Activated naive CD8-positive, alpha-beta T cell (primary cell): Measurements from ENCODE around the gene PCBD2.
"Not testable (repeated sequence)": the region's sequence is repeated elsewhere in the genome, so short reads cannot be mapped to it uniquely, and the experiment has no call there.

Experiments used
- H3K27ac Mint-ChIP-seq: one replicate; pipeline ENCODE4 v1.8.0; 2021; ENCODE audit warnings: mixed read lengths
- H3K27me3 Mint-ChIP-seq: one replicate; pipeline ENCODE4 v1.8.0; 2021; ENCODE audit warnings: mixed read lengths
- H3K36me3 Mint-ChIP-seq: one replicate; pipeline ENCODE4 v1.8.0; 2021; ENCODE audit warnings: mixed read lengths
- H3K4me1 Mint-ChIP-seq: one replicate; pipeline ENCODE4 v1.8.0; 2021; ENCODE audit warnings: low read depth, mixed read lengths
- H3K4me3 Mint-ChIP-seq: one replicate; pipeline ENCODE4 v1.8.0; 2021; ENCODE audit warnings: mild to moderate bottlenecking, mixed read lengths
- H3K9me3 Mint-ChIP-seq: one replicate; pipeline ENCODE4 v1.8.0; 2021; ENCODE audit warnings: low read depth, mixed read lengths

Gene PCBD2

DNA sequence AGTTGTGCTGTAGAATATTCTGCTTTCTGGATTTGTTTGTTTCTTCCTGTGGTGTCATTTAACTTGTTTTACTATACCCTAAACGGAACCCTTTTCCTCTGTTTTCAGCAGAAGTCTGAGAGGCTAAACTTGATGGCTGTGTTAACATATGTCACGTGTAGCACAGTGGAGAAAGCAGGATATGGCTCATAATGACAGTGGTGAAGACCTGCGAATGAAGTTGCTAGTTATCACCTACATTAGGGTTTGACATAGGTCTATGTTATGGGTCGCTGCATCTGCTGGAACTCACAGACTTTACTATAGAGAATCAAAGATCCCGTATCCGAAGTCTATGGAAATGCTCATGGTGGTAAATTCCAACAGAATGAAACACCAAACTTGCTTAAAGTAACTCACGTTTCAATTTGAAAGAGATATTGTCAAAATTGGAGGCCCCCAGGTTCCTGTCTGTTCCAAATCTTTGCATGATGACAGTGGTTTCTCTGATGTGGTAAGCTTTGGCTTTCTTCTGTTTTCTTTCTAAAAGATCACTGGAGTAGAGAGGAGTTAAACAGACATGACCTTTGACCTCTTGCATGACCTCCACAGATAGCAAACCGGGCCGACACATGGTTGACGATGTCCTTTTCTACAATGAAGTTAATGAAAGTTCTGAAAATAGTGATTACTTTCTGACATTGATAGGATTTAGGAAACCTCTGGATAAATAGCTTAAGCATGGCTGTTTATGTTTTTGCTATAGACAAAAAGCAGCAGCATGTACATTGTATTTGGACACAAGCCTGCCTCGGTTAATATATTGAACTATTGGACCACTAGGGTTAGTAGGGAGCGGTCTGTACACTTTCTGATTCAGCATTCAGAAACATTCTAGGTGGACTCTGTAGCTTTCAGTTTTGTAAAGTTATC lies 59.7 kb downstream of the PCBD2 start:
- Mint-ChIP-seq H3K27me3 (no peaks in the 10 kb centered on the region), H3K9me3 (no peaks in the 10 kb centered on the region), H3K4me1 (peaks cover 26% of the 10 kb centered on the region), H3K4me3 (peak overlapping the region; percentile 55), H3K36me3 (peaks cover 19% of the 10 kb centered on the region), H3K27ac (peak overlapping the region; percentile 85)

DNA sequence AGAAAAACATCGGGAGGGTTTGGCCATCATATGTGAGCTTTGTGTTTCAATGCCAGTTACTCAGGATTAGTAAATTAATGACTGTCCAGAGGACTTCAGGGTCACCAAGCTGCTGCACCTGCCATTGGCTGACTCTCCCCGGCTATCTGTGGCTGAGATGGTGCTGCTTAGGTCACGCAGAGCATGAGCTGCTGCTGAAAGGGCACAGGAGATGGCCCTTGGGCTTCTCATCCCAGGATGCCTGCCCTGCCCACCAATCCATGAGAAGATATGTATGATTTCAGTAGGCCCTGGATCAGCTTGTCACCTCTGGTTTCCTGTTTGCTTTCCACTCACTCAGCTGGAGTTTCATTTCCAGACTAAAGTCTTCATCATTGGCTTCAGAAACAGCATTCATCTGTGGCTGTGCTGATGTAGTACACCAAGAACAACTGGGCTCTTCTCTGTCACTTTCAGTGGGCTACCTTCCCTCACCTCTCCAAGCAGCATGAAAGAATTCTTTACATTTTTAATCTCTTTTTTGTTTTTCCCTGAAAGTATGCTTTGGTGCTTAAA lies 60.4 kb downstream of the PCBD2 start:
- Mint-ChIP-seq H3K4me1 (peaks cover 26% of the 10 kb centered on the region), H3K27ac (peak overlapping the region; percentile 85), H3K4me3 (no peak overlapping the region), H3K36me3 (peaks cover 17% of the 10 kb centered on the region), H3K27me3 (no peaks in the 10 kb centered on the region), H3K9me3 (no peaks in the 10 kb centered on the region)

DNA sequence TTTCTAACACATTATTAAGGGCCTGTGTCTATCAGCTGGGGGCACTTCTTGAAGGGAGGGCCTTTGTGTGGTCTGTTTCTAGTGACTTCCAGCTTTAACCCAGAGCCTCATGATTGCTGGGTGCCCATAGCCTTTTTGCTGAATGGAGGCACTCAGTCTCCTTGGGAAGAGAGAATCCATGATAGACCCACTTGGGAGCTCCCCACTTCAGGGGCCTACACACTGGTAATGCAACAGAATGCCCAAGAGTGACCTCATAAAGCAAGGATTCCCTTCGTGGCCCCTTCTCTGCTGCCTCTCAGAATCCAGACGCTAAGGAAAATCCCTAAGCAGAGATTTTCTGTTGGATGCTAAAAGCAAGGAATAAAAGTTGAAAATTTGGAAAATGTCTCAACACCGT lies 62.7 kb downstream of the PCBD2 start, which contains the start of gene CATSPER3:
CATSPER3 (plus strand) TSS at position 301 of the 400 bp plus-strand sequence; CDS start at position 386, 85 bp downstream.
- H3K4me3 Mint-ChIP-seq = no peak within 1 kb of the TSS
- H3K4me1 Mint-ChIP-seq = peaks cover 26% of the 10 kb centered on the region
- no peak within 1 kb of the TSS for H3K27ac Mint-ChIP-seq
- peaks cover 19% of the 10 kb centered on the region for H3K36me3 Mint-ChIP-seq
- no peaks in the 10 kb centered on the region for H3K27me3 Mint-ChIP-seq
- no peaks in the 10 kb centered on the region for H3K9me3 Mint-ChIP-seq

DNA sequence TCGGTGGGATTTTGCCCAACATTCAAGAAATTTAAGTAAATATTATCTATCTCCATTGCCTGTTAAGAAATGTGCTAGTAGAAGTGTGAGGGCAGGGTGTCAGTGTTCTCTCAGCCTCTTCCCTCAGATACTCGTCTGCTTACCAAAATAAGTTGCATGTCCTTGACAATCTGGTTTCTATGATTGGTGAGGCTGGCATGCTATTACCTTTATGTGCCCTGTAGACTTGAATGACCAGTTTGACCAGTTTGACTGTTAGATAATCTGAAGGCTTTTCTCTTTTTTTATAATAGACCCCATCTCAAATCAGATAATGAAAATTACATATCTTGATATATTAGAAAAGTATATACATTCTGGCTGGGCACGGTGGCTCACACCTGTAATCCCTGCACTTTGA lies 63.1 kb downstream of the PCBD2 start:
- Mint-ChIP-seq H3K4me3 (no peak overlapping the region), H3K4me1 (peaks cover 25% of the 10 kb centered on the region), H3K27ac (no peak overlapping the region), H3K36me3 (peaks cover 19% of the 10 kb centered on the region), H3K9me3 (no peaks in the 10 kb centered on the region), H3K27me3 (no peaks in the 10 kb centered on the region)

DNA sequence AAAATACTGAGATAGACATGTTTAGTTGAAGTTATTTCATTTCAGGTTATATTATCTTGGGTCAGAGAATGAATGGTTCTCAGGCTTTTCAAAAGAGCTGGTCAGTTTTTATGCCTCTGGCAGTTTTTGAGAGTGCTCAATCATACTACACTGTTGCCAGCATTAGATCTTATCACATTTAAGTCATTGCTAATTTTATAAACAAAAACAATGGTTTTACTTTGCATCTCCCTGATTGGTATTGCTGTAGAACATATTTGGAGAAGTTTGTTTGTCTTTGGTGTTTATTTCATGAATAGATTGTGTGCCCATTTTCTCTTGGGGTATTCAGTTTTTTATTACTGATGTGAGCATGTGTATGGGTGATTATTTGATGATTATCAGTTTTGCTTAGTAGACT lies 64.2 kb downstream of the PCBD2 start:
- Mint-ChIP-seq H3K9me3 (no peaks in the 10 kb centered on the region), H3K36me3 (peaks cover 19% of the 10 kb centered on the region), H3K27ac (no peak overlapping the region), H3K4me1 (peaks cover 15% of the 10 kb centered on the region), H3K27me3 (no peaks in the 10 kb centered on the region), H3K4me3 (no peak overlapping the region)

DNA sequence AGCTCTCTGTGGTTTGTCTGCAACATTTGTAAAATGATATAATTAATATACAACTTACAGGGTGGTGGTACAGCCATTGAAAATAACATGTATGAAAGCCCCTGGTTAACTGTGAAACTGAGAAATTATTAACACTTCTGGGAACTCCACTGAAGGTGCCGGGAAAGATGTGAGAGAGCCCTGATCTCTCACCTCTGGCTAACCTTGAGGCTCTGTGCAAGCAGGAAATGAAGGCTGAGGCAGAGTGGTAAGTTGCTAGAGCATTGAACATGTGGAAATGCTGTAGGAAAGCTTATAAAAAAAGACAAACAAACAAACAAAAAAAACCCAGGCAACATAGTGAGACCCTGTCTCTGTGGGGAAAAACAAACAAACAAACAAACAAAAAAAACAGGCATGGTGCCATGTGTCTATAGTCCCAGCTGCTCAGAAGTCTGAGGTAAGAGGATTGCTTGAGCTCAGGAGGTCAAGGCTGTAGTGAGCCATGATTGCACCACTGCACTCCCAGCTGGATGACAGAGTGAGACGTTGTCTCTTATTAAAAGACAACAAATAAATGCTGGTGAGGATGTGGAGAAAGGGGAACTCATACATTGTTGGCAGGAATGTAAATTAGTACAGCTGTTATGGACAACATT lies 70.3 kb downstream of the PCBD2 start:
- H3K4me3 Mint-ChIP-seq = no peak overlapping the region
- peaks cover 2% of the 10 kb centered on the region for H3K27me3 Mint-ChIP-seq
- H3K27ac Mint-ChIP-seq = no peak overlapping the region
- peaks cover 15% of the 10 kb centered on the region for H3K9me3 Mint-ChIP-seq
- peaks cover 29% of the 10 kb centered on the region for H3K36me3 Mint-ChIP-seq
- H3K4me1 Mint-ChIP-seq = no peaks in the 10 kb centered on the region

DNA sequence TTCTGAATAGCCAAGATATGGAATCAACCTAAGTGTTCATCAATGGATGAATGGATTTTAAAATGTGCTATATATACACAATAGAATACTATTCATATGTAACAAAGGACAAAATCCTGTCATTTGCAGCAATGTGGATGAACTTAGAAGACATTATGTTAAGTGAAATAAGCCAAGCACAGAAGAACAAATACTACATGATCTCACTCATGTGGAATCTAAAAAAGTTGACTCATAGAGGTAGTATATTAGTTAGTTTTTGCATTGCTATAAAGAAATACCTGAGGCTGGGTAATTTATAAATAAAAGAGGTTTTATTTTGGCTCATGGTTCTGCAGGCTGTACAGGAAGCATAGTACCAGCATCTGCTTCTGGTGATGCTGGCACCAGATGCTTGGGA lies 70.9 kb downstream of the PCBD2 start:
- no peak overlapping the region for H3K4me3 Mint-ChIP-seq
- H3K9me3 Mint-ChIP-seq = peaks cover 15% of the 10 kb centered on the region
- H3K36me3 Mint-ChIP-seq = peaks cover 29% of the 10 kb centered on the region
- peaks cover 2% of the 10 kb centered on the region for H3K27me3 Mint-ChIP-seq
- H3K4me1 Mint-ChIP-seq = no peaks in the 10 kb centered on the region
- no peak overlapping the region for H3K27ac Mint-ChIP-seq

DNA sequence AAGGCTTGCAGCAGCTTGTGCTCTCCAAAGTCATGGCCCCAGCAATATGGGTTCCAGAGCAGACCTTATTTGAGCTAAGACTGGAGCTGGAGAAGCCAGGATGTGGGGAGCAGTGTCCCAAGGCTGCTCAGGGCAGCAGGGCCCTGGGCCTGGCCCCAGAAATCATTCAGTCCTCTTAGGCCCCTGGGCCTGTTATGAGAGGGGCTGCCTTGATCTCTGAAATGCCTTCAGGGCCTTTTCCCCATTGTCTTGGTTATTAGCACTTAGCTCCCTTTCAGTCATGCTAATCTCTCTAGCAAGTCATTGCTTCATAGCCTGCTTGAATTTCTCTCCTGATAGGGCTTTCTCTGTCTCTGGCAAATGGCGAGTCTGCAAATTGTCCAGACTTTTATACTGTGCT lies 71.9 kb downstream of the PCBD2 start:
- H3K4me1 Mint-ChIP-seq = no peaks in the 10 kb centered on the region
- no peak overlapping the region for H3K27ac Mint-ChIP-seq
- peaks cover 20% of the 10 kb centered on the region for H3K9me3 Mint-ChIP-seq
- H3K4me3 Mint-ChIP-seq = no peak overlapping the region
- peaks cover 33% of the 10 kb centered on the region for H3K36me3 Mint-ChIP-seq
- peaks cover 2% of the 10 kb centered on the region for H3K27me3 Mint-ChIP-seq

DNA sequence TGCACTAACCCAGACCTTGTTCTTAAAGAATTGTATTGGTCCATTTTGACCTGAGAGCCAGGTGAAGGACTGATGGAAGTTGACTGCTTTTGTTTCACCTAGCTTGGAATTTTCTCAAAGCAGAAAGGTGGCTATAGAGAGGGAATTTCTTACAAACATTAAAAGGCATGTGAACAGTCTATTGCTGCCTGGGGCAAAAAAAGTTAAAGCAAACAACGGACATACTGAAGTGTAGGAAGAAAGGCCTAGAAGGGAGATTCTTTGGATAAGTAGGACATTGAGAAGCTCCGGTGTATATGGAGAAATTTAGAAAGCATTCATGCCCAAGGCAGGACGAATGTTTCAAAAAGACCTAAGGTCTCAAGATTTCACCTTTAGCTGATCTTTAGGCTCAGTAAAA lies 74.5 kb downstream of the PCBD2 start:
- H3K9me3 Mint-ChIP-seq = peaks cover 28% of the 10 kb centered on the region
- H3K27ac Mint-ChIP-seq = no peak overlapping the region
- H3K27me3 Mint-ChIP-seq = peaks cover 2% of the 10 kb centered on the region
- H3K4me1 Mint-ChIP-seq = no peaks in the 10 kb centered on the region
- H3K4me3 Mint-ChIP-seq = no peak overlapping the region
- peaks cover 47% of the 10 kb centered on the region for H3K36me3 Mint-ChIP-seq

DNA sequence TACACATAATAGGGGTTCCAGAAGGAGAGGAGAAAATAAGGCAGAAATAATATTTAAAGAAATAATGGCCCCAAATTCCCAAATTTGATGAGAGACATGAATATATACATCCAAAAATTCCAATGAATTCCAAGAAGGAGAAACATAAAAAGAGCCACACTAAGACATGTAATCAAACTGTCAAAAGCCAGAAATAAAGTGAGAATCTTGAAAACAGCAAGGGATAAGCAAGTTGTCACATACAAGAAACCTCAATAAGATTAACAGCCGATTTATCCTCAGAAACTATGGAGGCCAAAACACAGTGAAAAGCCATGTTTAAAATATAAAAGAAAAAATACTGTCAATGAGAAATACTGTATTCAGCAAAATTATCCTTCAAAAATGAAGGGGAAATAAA lies 77.3 kb downstream of the PCBD2 start:
- H3K36me3 Mint-ChIP-seq = peaks cover 32% of the 10 kb centered on the region
- peaks cover 2% of the 10 kb centered on the region for H3K27me3 Mint-ChIP-seq
- H3K4me3 Mint-ChIP-seq = no peak overlapping the region
- no peak overlapping the region for H3K27ac Mint-ChIP-seq
- H3K4me1 Mint-ChIP-seq = no peaks in the 10 kb centered on the region
- H3K9me3 Mint-ChIP-seq = peaks cover 26% of the 10 kb centered on the region

DNA sequence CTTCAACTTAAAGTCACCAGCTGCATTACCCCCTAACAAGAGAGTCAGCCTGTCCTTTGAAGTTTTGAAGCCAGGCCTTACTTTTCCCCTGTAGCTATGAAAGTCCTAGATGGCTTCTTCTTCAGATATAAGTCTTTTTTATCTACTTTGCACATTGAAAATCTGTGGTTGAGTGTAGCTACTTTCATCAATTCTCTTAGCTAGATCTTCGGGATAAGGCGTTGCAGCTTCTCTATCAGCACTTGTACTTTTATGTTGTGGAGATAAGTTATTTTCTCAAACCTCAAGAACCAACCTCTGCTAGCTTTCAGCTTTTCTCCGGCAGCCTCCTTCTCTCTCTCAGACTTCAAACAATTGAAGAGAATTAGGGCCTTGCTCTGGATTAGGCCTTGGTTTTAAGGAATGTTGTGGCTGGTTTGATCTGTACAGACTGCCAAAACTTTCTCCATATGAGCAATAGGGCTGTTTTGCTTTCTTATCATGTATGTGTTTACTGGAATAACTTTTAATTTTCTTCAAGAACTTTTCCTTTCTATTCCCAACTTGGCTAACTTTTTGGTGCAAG lies 84.4 kb downstream of the PCBD2 start:
- Mint-ChIP-seq H3K36me3 (peaks cover 3% of the 10 kb centered on the region), H3K27ac (no peak overlapping the region)

DNA sequence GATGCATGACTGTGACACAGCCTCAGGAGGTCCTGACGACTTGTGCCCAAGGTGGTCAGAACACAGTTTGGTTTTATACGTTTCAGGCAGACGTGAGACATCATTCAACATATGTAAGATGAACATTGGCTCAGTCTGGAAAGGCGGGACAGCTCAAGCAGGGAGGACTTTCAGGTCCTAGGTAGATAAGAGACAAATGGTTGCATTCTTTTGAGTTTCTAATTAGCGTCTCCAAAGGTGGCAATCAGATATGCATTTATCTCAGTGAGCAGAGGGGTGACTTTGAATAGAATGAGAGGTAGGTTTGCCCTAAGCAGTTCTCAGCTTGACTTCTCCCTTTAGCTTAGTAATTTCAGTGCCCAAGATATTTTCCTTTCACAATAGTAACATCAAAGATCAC lies 85.3 kb downstream of the PCBD2 start:
- not testable (repeated sequence) for H3K27ac Mint-ChIP-seq, H3K9me3 Mint-ChIP-seq, H3K27me3 Mint-ChIP-seq, H3K4me3 Mint-ChIP-seq, H3K36me3 Mint-ChIP-seq, H3K4me1 Mint-ChIP-seq

More for the DNA sequence above, 84.4 kb downstream of the PCBD2 start:
- Mint-ChIP-seq H3K27me3 (no peaks in the 10 kb centered on the region), H3K4me1 (no peaks in the 10 kb centered on the region), H3K9me3 (no peaks in the 10 kb centered on the region), H3K4me3 (no peak overlapping the region)

DNA sequence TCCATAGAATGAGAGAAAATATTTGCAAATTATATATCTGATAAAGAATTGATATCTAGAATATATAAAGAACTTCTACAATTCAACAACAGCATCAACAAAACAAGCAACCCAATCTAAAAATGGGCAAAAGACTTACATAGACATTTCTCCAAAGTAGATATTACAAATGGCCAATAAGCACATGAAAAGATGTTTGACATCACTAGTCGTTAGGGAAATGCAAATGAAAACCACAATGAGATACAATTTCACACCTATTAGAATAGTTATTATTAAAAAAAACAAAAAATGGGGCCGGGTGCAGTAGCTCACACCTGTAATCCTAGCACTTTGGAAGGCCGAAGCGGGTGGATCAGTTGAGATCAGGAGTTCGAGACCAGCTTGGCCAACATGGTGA lies 87.2 kb downstream of the PCBD2 start:
- Mint-ChIP-seq H3K9me3 (no peaks in the 10 kb centered on the region), H3K27ac (no peak overlapping the region), H3K36me3 (peaks cover 2% of the 10 kb centered on the region), H3K4me3 (no peak overlapping the region), H3K27me3 (no peaks in the 10 kb centered on the region), H3K4me1 (no peaks in the 10 kb centered on the region)

DNA sequence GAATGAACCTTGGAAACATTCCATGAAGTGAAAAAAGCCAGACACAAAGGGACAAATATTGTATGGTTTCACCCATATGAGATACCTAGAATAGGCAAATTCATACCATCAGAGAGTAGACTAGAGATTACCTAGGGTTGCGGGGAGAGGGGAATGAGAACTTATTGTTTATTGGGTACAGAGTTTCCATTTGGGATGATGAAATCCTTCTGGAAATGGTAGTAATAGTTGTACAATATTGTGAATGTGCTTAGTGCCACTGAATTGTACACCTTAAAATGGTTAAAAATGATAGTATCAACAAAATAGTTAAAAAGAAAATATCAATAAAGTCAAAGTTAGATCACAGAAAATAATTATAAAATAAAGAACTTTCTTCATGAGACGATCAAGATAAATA lies 88.2 kb downstream of the PCBD2 start:
- no peak overlapping the region for H3K27ac Mint-ChIP-seq
- H3K27me3 Mint-ChIP-seq = no peaks in the 10 kb centered on the region
- no peak overlapping the region for H3K4me3 Mint-ChIP-seq
- no peaks in the 10 kb centered on the region for H3K4me1 Mint-ChIP-seq
- peaks cover 5% of the 10 kb centered on the region for H3K36me3 Mint-ChIP-seq
- H3K9me3 Mint-ChIP-seq = no peaks in the 10 kb centered on the region

DNA sequence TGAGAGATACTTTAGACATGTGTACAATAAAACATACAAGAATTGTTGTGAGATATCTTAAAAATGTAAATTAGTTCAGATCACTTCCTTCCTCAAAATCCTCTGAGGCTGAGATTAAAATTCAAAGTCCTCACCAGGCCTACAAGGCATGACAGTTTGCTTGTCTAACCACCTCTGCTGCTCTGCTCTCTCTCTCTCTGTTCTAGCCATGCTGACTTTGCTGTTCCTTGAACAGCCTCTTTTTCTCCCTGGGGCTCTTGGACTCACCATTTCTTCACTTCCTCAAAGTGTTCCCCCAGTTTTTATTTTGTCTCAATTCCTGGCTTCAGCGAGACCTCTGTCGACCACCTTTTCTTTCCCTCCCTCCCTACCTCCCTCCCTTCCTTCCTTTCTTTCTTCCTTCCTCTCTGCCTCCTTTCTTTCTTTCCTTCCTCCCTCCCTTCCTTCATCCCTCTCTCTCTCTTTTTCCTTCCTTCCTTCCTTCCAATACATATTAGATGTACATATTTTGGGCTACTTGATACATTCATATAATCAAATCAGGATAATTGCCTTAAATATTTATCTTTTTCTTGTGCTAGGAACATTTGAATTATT lies 89.7 kb downstream of the PCBD2 start:
- Mint-ChIP-seq H3K4me3 (no peak overlapping the region), H3K9me3 (no peaks in the 10 kb centered on the region), H3K27ac (no peak overlapping the region)

More for the DNA sequence above, 89.7 kb downstream of the PCBD2 start:
- H3K36me3 Mint-ChIP-seq = peaks cover 8% of the 10 kb centered on the region
- H3K27me3 Mint-ChIP-seq = no peaks in the 10 kb centered on the region
- H3K4me1 Mint-ChIP-seq = no peaks in the 10 kb centered on the region
